Activated B cell treated with CpG ODN at 0.5 μM for 24 hours (primary cell): ENCODE data around the gene DIP2C. TPM values are rescaled to one million over a fixed set of nuclear protein-coding genes. Genes with fewer than 3 reads are reported as not detected.
"Not testable (repeated sequence)": the region's sequence is repeated elsewhere in the genome, so short reads cannot be mapped to it uniquely, and the experiment has no call there.

Experiments used
- ATAC-seq: fragments of 200-7000 bp; cut with Tn5 transposase; one replicate; pipeline ENCODE4 v1.10.0; 2021; ENCODE audit warnings: low read depth, mild to moderate bottlenecking, moderate library complexity
- CTCF ChIA-PET: fragments of 350-600 bp; sonication (Branson Sonifier 250); formaldehyde crosslinking; loops from one replicate; lab custom pipeline; 2021; ENCODE audit warnings: antibody characterized with exemption; lab: Charles Lee
- POLR2A ChIA-PET: fragments of 350-600 bp; sonication (Branson Sonifier 250); formaldehyde crosslinking; loops from one replicate; lab custom pipeline; 2021; ENCODE audit warnings: antibody characterized with exemption; lab: Charles Lee
- DNase-seq: peaks from one replicate; pipeline ENCODE4 v3.0.0; 2022
- H3K27ac Mint-ChIP-seq: one replicate; pipeline ENCODE4 v1.8.0; 2020; ENCODE audit warnings: mixed read lengths
- H3K27me3 Mint-ChIP-seq: one replicate; pipeline ENCODE4 v1.8.0; 2021; ENCODE audit warnings: mixed read lengths
- H3K36me3 Mint-ChIP-seq: one replicate; pipeline ENCODE4 v1.8.0; 2021; ENCODE audit warnings: low read depth, mixed read lengths
- H3K4me1 Mint-ChIP-seq: one replicate; pipeline ENCODE4 v1.8.0; 2021; ENCODE audit warnings: mixed read lengths
- H3K4me3 Mint-ChIP-seq: one replicate; pipeline ENCODE4 v1.8.0; 2020; ENCODE audit warnings: mild to moderate bottlenecking, mixed read lengths
- H3K9me3 Mint-ChIP-seq: one replicate; pipeline ENCODE4 v1.8.0; 2020; ENCODE audit warnings: mixed read lengths
- CTCF ChIP-seq: fragments of 200-600 bp; IDR thresholded peaks from one replicate; pipeline ENCODE4 v1.8.0; 2022; ENCODE audit warnings: antibody characterized with exemption, mild to moderate bottlenecking
- intact Hi-C: fragments of 100-400 bp; cut with micrococcal nuclease; formaldehyde crosslinking; loops from one replicate; pipeline ENCODE4 v1.15.1; 2024
- total RNA-seq: library from RNA; stranded (reverse); gene quantifications from 2 replicates; pipeline ENCODE4 v1.2.3, GENCODE V29; 2022

DIP2C gene
- total RNA-seq, 1 donor from 2014 or later = 0.49 TPM

GRCh38 chr10:588246-589165 is 101.0 kb downstream of the DIP2C start:
- H3K4me1 Mint-ChIP-seq = no peaks in the 10 kb centered on the region
- no peak for ATAC-seq
- ChIA-PET POLR2A (no interaction called here), CTCF (no interaction called here)
- peaks cover 17% of the 10 kb centered on the region for H3K27me3 Mint-ChIP-seq
- DNase-seq = no peak
- intact Hi-C loops = no loop called here
- H3K9me3 Mint-ChIP-seq = no peaks in the 10 kb centered on the region
- no peak for TF ChIP-seq CTCF
- H3K27ac Mint-ChIP-seq = no peak overlapping the region
- no peaks in the 10 kb centered on the region for H3K36me3 Mint-ChIP-seq
- no peak overlapping the region for H3K4me3 Mint-ChIP-seq

- H3K27me3 Mint-ChIP-seq = peaks cover 16% of the 10 kb centered on the region
- ATAC-seq = no peak
- no peaks in the 10 kb centered on the region for H3K36me3 Mint-ChIP-seq
- POLR2A ChIA-PET = no interaction called here
- TF ChIP-seq CTCF = no peak
- H3K4me3 Mint-ChIP-seq = no peak overlapping the region
- intact Hi-C loops = no loop called here
- CTCF ChIA-PET = no interaction called here
- H3K27ac Mint-ChIP-seq = no peak overlapping the region
- DNase-seq = no peak
- no peaks in the 10 kb centered on the region for H3K9me3 Mint-ChIP-seq
- no peaks in the 10 kb centered on the region for H3K4me1 Mint-ChIP-seq
Measured at GRCh38 chr10:586716-587115, 102.8 kb downstream of the DIP2C start.

GRCh38 chr10:586151-586550 is 103.3 kb downstream of the DIP2C start:
- ATAC-seq (no peak), DNase-seq (no peak)
- Mint-ChIP-seq H3K27me3 (peaks cover 10% of the 10 kb centered on the region), H3K4me3 (no peak overlapping the region), H3K36me3 (no peaks in the 10 kb centered on the region), H3K27ac (no peak overlapping the region), H3K9me3 (no peaks in the 10 kb centered on the region), H3K4me1 (no peaks in the 10 kb centered on the region)
- TF ChIP-seq CTCF = no peak
- ChIA-PET POLR2A (no interaction called here), CTCF (no interaction called here)
- intact Hi-C loops = no loop called here

- TF ChIP-seq CTCF = no peak
- H3K4me3 Mint-ChIP-seq = no peak overlapping the region
- no peaks in the 10 kb centered on the region for H3K4me1 Mint-ChIP-seq
- ATAC-seq (no peak), DNase-seq (no peak)
- no peaks in the 10 kb centered on the region for H3K36me3 Mint-ChIP-seq
- ChIA-PET POLR2A (no interaction called here), CTCF (no interaction called here)
- intact Hi-C loops = no loop called here
- H3K9me3 Mint-ChIP-seq = no peaks in the 10 kb centered on the region
- no peak overlapping the region for H3K27ac Mint-ChIP-seq
- peaks cover 7% of the 10 kb centered on the region for H3K27me3 Mint-ChIP-seq
Measured at GRCh38 chr10:585502-585901, 104.0 kb downstream of the DIP2C start.

GRCh38 chr10:584497-585290 is 104.8 kb downstream of the DIP2C start:
- H3K27me3 Mint-ChIP-seq, ATAC-seq, intact Hi-C loops, H3K27ac Mint-ChIP-seq, H3K36me3 Mint-ChIP-seq, H3K4me1 Mint-ChIP-seq, H3K9me3 Mint-ChIP-seq, POLR2A ChIA-PET, DNase-seq, CTCF ChIA-PET, H3K4me3 Mint-ChIP-seq: not testable (repeated sequence)
